ENCODE measurements around the gene GLI3.

The GLI3 gene

DNA sequence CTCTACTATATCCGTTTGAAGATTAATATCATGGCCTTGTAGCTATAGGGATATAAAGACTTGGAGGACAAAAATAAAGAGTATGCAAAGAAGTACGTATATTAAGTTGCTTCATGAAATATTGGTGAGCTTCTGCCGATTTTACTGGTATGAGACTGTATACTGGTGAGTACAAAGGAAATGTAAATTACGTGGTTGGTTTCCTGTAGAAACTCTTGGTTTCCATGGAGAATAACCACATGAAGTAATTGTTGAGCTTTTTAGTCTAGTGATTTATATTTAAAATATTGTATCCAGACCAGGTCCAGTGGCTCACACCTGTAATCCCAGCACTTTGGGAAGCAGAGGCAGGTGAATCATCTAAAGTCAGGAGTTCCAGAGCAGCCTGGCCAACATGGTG, 32.2 kb upstream of the GLI3 start:
- no peak for DNase-seq (ENCODE audit: low read depth)
- no peak overlapping the region for H3K4me3 ChIP-seq (ENCODE audit: low read length)
- TF ChIP-seq, protein P1, sequence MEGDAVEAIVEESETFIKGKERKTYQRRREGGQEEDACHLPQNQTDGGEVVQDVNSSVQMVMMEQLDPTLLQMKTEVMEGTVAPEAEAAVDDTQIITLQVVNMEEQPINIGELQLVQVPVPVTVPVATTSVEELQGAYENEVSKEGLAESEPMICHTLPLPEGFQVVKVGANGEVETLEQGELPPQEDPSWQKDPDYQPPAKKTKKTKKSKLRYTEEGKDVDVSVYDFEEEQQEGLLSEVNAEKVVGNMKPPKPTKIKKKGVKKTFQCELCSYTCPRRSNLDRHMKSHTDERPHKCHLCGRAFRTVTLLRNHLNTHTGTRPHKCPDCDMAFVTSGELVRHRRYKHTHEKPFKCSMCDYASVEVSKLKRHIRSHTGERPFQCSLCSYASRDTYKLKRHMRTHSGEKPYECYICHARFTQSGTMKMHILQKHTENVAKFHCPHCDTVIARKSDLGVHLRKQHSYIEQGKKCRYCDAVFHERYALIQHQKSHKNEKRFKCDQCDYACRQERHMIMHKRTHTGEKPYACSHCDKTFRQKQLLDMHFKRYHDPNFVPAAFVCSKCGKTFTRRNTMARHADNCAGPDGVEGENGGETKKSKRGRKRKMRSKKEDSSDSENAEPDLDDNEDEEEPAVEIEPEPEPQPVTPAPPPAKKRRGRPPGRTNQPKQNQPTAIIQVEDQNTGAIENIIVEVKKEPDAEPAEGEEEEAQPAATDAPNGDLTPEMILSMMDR (conservative IDR thresholded peaks at IDR 0.05; ENCODE audit: low read depth, low read length): no peak

DNA sequence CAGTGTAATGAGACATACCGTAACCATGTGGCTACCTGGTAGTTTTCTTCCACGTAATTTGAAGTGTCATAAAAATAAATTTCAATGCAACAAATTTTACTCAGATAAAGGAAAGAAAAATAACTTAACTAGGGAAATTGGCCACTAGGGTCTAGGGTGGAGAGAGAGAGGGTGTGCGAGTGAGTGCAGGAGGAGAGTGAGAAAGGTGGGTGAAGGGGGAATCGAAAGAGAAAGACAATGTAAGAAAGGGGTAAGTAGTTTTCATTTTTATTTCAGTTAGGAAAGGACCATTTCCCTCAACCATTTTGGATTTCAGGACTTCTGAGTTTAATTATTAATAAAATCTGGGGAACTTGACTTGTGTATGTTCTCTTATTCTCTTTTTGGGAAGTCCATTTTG, 27.7 kb upstream of the GLI3 start:
- no peak for DNase-seq (ENCODE audit: low read depth)
- H3K4me3 ChIP-seq (ENCODE audit: low read length): no peak overlapping the region
- TF ChIP-seq, protein P1 (conservative IDR thresholded peaks at IDR 0.05; ENCODE audit: low read depth, low read length): no peak

DNA sequence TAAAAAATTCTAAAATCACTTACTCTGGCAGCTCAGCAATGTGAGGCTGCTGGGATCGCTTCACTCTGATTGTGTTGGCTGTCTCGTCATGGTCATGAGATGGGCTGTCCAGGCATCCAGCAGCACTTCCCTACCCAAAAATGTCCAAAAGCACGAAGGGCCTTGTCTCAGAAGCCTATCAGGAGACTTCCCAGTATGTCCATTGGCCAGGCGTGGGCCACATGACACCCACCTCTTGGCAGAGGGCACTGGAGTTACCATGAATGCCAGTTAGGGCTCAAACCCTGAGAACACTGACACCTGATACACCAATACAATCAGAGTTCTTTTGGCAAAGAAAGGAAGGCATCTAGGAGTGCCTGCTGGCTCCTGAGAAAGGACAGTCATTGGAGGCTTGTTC, 27.0 kb upstream of the GLI3 start:
- DNase-seq (ENCODE audit: low read depth): no peak
- TF ChIP-seq, protein P1 (conservative IDR thresholded peaks at IDR 0.05; ENCODE audit: low read depth, low read length): no peak
- H3K4me3 ChIP-seq (ENCODE audit: low read length): no peak overlapping the region

DNA sequence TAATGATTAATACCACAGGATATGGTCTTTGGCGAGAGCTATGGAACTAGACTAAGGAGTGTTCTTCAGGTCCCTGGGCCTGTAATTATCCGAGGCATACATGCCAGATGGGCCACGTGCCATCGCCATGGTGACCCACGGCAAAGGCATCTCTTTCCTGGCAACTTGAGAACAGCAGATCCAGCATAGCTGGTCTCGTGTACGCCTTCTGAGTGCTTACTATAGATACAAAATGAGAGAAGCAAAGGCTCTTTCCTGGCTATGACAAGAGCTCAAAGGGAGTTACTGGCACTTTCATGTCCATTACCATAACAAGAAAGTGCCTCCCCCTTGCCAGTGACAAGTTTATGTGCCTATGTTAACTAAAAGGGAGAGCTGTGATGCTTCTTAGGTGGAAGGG, 26.0 kb upstream of the GLI3 start:
- TF ChIP-seq, protein P1 (conservative IDR thresholded peaks at IDR 0.05; ENCODE audit: low read depth, low read length): no peak
- DNase-seq (ENCODE audit: low read depth): peak; percentile 56
- no peak overlapping the region for H3K4me3 ChIP-seq (ENCODE audit: low read length)

DNA sequence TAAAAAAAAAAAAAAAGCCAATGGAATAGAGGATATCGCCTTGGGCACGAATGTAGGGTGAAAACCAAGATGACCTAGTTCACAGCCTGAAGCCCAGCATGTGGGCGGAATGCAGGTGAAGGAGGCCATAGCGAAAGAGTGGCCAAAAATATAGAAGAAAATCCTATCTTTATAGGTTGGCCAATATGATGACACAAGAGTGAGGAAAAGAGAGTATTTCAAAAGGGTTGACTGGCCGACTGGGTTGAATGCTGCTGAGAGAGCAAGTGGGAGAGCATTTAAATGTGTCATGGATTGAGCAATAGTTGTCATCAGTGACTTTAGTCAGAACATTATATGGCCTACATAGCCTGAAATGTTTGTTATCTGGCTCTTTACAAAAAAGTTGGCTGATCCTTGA, 17.2 kb upstream of the GLI3 start:
- no peak for DNase-seq (ENCODE audit: low read depth)
- no peak overlapping the region for H3K4me3 ChIP-seq (ENCODE audit: low read length)
- TF ChIP-seq, protein P1 (conservative IDR thresholded peaks at IDR 0.05; ENCODE audit: low read depth, low read length): no peak

DNA sequence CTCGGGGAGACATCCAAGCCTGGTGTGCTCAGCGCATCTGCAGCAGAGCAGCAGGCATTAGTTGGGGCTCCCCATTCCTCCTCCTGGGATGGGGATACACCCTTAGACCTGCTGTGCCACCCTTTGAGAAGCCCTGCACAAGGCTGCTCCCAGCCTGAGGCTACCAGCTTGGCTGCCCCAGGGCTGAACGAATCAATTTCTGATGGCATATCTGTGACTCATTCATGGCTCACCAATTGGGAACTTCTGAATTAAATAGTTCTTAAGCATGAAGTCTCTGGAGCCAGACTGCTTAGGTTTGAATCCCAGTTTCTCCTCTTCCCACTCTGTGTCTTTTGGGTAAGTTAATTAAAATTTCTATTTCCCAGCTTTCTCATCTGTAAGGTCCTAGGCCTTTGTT, 16.3 kb upstream of the GLI3 start:
- TF ChIP-seq, protein P1 (conservative IDR thresholded peaks at IDR 0.05; ENCODE audit: low read depth, low read length): no peak
- no peak for DNase-seq (ENCODE audit: low read depth)
- no peak overlapping the region for H3K4me3 ChIP-seq (ENCODE audit: low read length)

DNA sequence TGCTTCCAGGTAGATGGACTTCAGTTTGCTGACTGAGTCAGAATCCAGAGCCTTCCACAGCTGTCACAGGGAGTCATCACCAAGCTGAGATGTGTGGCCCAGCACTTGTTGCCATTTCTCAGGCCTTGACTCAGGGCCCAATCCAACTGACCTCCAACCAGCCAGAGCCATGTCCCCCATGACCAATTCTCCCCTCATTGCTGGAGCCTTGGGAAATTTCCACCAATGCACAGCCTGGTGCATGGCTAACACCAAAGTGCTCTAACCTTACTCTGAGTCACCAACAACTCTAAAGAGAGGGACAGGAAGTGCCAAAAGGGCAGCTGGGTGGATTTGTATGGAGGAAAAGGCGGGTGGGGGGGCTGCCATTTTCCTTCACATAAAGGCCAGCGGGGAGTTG, 13.4 kb upstream of the GLI3 start:
- no peak overlapping the region for H3K4me3 ChIP-seq (ENCODE audit: low read length)
- TF ChIP-seq, protein P1 (conservative IDR thresholded peaks at IDR 0.05; ENCODE audit: low read depth, low read length): no peak
- DNase-seq (ENCODE audit: low read depth): no peak
